SK-N-SH (cell line): ENCODE results near the gene PYGO1. TPM values are rescaled to one million over a fixed set of nuclear protein-coding genes. Genes with fewer than 3 reads are reported as not detected.

Source experiments
- CTCF ChIA-PET: fragments of 300-600, 350-600 bp; formaldehyde crosslinking; extraction: SDS; loops from one replicate; lab custom pipeline; 2021; lab: Yijun Ruan, JAX
- POLR2A ChIA-PET: fragments of 350-600 bp; sonication (Branson Sonifier 250); formaldehyde crosslinking; extraction: SDS; loops from one replicate; lab custom pipeline; 2020; ENCODE audit warnings: antibody characterized with exemption, inconsistent platforms; lab: Yijun Ruan, JAX
- DNase-seq: peaks from one replicate; pipeline ENCODE4 v3.0.0; 2012
- H2AFZ ChIP-seq: fragments of 200-600 bp; sonication (generic); 2 replicates; pipeline ENCODE4 v1.8.1; 2016; ENCODE audit warnings: antibody characterized with exemption, mild to moderate bottlenecking, low read depth
- H3F3A ChIP-seq: fragments of 200-600 bp; sonication (generic); replicated peaks from 2 replicates; pipeline ENCODE3; 2016; ENCODE audit warnings: antibody characterized with exemption, mild to moderate bottlenecking; ENCODE audit not compliant: insufficient read depth
- H3K27ac ChIP-seq, 2 experiments: fragments of 200-500 bp in 1 of 2; fragments of 200-600 bp in 1 of 2; sonication (Bioruptor generic) in 1 of 2; sonication (generic), shearing (Covaris generic) in 1 of 2; 2 replicates each; pipeline versions ENCODE4 v1.5.1 to v1.6.1; 2014 to 2016; ENCODE audit warnings: low read depth in 2 of 2, inconsistent platforms in 1 of 2, low read length in 1 of 2, mild to moderate bottlenecking in 1 of 2, mixed read lengths in 1 of 2
- H3K27me3 ChIP-seq: fragments of 200-600 bp; sonication (generic), shearing (Covaris generic); 2 replicates; pipeline ENCODE4 v1.6.1; 2016; ENCODE audit warnings: mixed run types; ENCODE audit not compliant: insufficient read depth
- H3K36me3 ChIP-seq, 2 experiments: fragments of 200-500 bp in 1 of 2; fragments of 200-600 bp in 1 of 2; sonication (Bioruptor generic) in 1 of 2; sonication (generic) in 1 of 2; replicated peaks in 1 of 2; 2 replicates each; pipeline versions ENCODE3 to v1.5.1; 2014 to 2016; ENCODE audit warnings: low read length in 1 of 2, mild to moderate bottlenecking in 1 of 2; ENCODE audit not compliant: insufficient read depth in 2 of 2, control insufficient read depth in 1 of 2
- H3K4me1 ChIP-seq, 2 experiments: fragments of 200-500 bp in 1 of 2; fragments of 200-600 bp in 1 of 2; sonication (Bioruptor generic) in 1 of 2; sonication (generic), shearing (Covaris generic) in 1 of 2; 2 replicates each; pipeline versions ENCODE4 v1.5.1 to v1.6.1; 2014 to 2016; ENCODE audit warnings: low read depth in 1 of 2, low read length in 1 of 2, mixed run types in 1 of 2; ENCODE audit not compliant: insufficient read depth in 2 of 2, control insufficient read depth in 1 of 2
- H3K4me2 ChIP-seq: fragments of 200-600 bp; sonication (generic), shearing (Covaris generic); 2 replicates; pipeline ENCODE4 v1.6.1; 2017; ENCODE audit warnings: mixed run types
- H3K4me3 ChIP-seq, 2 experiments: fragments of 200-500 bp in 1 of 2; fragments of 200-600 bp in 1 of 2; sonication (Bioruptor generic) in 1 of 2; sonication (generic), shearing (Covaris generic) in 1 of 2; 2 replicates each; pipeline versions ENCODE4 v1.5.1 to v1.8.1; 2014 to 2016; ENCODE audit warnings: low read depth in 2 of 2, inconsistent platforms in 1 of 2, low read length in 1 of 2, mild to moderate bottlenecking in 1 of 2, mixed read lengths in 1 of 2, moderate library complexity in 1 of 2
- H3K79me2 ChIP-seq: fragments of 200-600 bp; sonication (generic); 2 replicates; pipeline ENCODE4 v1.8.1; 2017; ENCODE audit warnings: mild to moderate bottlenecking; ENCODE audit not compliant: insufficient read depth
- H3K9ac ChIP-seq: fragments of 200-600 bp; sonication (generic); 2 replicates; pipeline ENCODE4 v1.6.1; 2017; ENCODE audit warnings: mixed run types
- H3K9me2 ChIP-seq: fragments of 200-600 bp; sonication (generic); 2 replicates; pipeline ENCODE4 v1.6.1; 2017; ENCODE audit warnings: mixed run types
- H3K9me3 ChIP-seq: fragments of 200-600 bp; sonication (generic); 2 replicates; pipeline ENCODE4 v1.6.1; 2017; ENCODE audit warnings: mixed run types, mild to moderate bottlenecking, moderate library complexity
- H4K20me1 ChIP-seq: fragments of 200-600 bp; sonication (generic); 2 replicates; pipeline ENCODE4 v1.6.1; 2017; ENCODE audit warnings: mild to moderate bottlenecking, mixed run types; ENCODE audit not compliant: insufficient read depth
- CHD2 ChIP-seq: fragments of 150-350 bp; IDR thresholded peaks from 2 replicates; pipeline ENCODE4 v1.6.1; 2018; ENCODE audit warnings: low read length; ENCODE audit not compliant: partially characterized antibody
- EP300 ChIP-seq, 2 experiments: IDR thresholded peaks; 2 replicates each; pipeline versions ENCODE4 v1.4.0 to v1.6.1; 2012; ENCODE audit warnings: borderline replicate concordance in 1 of 2, low read depth in 1 of 2, low read length in 1 of 2
- GATA2 ChIP-seq: sonication (generic); formaldehyde crosslinking; IDR thresholded peaks from 2 replicates; pipeline ENCODE4 v1.5.0; 2020; ENCODE audit warnings: mild to moderate bottlenecking, missing genetic modification reagents
- JUND ChIP-seq: IDR thresholded peaks from 2 replicates; pipeline ENCODE4 v1.4.0; 2012
- MXI1 ChIP-seq: IDR thresholded peaks from 2 replicates; pipeline ENCODE4 v1.6.1; 2012; ENCODE audit warnings: mild to moderate bottlenecking, low read depth, low read length, improper control_type of control experiment
- NFIC ChIP-seq: IDR thresholded peaks from 2 replicates; pipeline ENCODE4 v1.4.0; 2012; ENCODE audit warnings: borderline replicate concordance
- PBX3 ChIP-seq: IDR thresholded peaks from 2 replicates; pipeline ENCODE4; 2012
- RCOR1 ChIP-seq: fragments of 150-350 bp; IDR thresholded peaks from 2 replicates; pipeline ENCODE4 v1.6.1; 2017; ENCODE audit warnings: antibody characterized with exemption, low read length
- RFX5 ChIP-seq: IDR thresholded peaks from 2 replicates; pipeline ENCODE4 v1.6.1; 2012; ENCODE audit warnings: mild to moderate bottlenecking, improper control_type of control experiment, low read length
- SIN3A ChIP-seq: IDR thresholded peaks from 2 replicates; pipeline ENCODE4 v1.6.1; 2012; ENCODE audit warnings: low read depth, mild to moderate bottlenecking, low read length, moderate library complexity, borderline replicate concordance
- TAF1 ChIP-seq: IDR thresholded peaks from 2 replicates; pipeline ENCODE4 v1.6.1; 2012; ENCODE audit warnings: low read depth, mild to moderate bottlenecking, low read length, moderate library complexity, borderline replicate concordance
- YY1 ChIP-seq: IDR thresholded peaks from 2 replicates; pipeline ENCODE4 v1.4.0; 2012; ENCODE audit warnings: low read depth, mild to moderate bottlenecking
- WGBS: methylation state at CpG from one replicate; pipeline ENCODE4 v1.1.6; 2017; ENCODE audit warnings: low lambda C conversion rate; 5-methylcytosine and 5-hydroxymethylcytosine counted together
- polyA plus RNA-seq, 3 experiments: library from polyadenylated mRNA; depleted of rRNA; stranded (reverse); fragments of >200 nt; gene quantifications; 2 replicates each; pipeline ENCODE4 v1.2.3, GENCODE V29; 2012
- TF ChIP-seq, protein P1 (sequence below): IDR thresholded peaks from 2 replicates; pipeline ENCODE4 v1.6.1; 2012; ENCODE audit warnings: mild to moderate bottlenecking, low read depth, low read length, moderate library complexity
- TF ChIP-seq, protein P2 (sequence below): fragments of 200-600 bp; sonication (generic); IDR thresholded peaks from 2 replicates; pipeline ENCODE4 v1.6.1; 2017; ENCODE audit warnings: antibody characterized with exemption, mild to moderate bottlenecking, moderate library complexity
- TF ChIP-seq, protein P3 (sequence below): IDR thresholded peaks from 2 replicates; pipeline ENCODE4 v1.4.0; 2012; ENCODE audit warnings: low read depth

Gene PYGO1
- polyA plus RNA-seq, 1 of the 3 experiments (the other 2 are of a cell fraction): 2.3 TPM

DNA sequence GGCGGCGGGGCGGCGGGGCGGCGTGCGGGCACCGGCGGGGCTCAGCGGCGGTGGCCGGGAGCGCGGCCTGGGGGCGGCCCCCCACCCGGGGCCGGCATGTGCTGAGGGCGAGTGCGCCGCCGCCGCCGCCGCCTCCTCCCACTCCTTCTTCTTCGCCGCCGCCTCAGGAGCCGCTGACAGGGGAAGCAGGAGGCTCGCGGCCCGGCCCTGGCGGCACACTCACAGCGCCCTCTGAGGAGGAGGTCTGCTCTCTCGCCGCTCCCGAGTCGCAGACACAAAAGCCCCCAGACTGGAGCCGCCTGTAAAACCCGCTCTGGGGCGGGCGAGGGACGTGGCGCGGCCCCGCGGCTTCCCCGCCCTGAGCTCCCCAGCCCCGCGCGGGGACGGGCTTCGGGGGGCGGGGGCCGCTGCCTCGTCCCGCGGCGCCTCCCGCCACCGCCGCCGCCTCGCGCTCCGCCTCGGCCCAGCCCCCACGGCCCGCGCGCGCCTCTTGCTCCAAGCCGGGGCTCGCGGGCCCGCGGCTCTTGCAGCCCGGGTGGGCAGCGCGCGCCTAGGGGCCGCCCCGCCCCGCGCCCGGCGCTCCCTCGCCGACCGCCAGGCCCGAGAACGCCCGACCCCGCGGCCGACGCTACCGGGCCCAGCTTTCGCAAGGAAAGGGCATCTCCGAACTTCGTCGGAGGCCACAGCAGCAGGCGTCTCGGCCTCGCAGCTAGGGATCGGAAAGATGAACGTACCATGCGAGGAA lies at the start of gene PYGO1 (continued):
- TF ChIP-seq, protein P1, sequence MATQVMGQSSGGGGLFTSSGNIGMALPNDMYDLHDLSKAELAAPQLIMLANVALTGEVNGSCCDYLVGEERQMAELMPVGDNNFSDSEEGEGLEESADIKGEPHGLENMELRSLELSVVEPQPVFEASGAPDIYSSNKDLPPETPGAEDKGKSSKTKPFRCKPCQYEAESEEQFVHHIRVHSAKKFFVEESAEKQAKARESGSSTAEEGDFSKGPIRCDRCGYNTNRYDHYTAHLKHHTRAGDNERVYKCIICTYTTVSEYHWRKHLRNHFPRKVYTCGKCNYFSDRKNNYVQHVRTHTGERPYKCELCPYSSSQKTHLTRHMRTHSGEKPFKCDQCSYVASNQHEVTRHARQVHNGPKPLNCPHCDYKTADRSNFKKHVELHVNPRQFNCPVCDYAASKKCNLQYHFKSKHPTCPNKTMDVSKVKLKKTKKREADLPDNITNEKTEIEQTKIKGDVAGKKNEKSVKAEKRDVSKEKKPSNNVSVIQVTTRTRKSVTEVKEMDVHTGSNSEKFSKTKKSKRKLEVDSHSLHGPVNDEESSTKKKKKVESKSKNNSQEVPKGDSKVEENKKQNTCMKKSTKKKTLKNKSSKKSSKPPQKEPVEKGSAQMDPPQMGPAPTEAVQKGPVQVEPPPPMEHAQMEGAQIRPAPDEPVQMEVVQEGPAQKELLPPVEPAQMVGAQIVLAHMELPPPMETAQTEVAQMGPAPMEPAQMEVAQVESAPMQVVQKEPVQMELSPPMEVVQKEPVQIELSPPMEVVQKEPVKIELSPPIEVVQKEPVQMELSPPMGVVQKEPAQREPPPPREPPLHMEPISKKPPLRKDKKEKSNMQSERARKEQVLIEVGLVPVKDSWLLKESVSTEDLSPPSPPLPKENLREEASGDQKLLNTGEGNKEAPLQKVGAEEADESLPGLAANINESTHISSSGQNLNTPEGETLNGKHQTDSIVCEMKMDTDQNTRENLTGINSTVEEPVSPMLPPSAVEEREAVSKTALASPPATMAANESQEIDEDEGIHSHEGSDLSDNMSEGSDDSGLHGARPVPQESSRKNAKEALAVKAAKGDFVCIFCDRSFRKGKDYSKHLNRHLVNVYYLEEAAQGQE: no peak
- no peak for TF ChIP-seq YY1
- TF ChIP-seq, protein P2, sequence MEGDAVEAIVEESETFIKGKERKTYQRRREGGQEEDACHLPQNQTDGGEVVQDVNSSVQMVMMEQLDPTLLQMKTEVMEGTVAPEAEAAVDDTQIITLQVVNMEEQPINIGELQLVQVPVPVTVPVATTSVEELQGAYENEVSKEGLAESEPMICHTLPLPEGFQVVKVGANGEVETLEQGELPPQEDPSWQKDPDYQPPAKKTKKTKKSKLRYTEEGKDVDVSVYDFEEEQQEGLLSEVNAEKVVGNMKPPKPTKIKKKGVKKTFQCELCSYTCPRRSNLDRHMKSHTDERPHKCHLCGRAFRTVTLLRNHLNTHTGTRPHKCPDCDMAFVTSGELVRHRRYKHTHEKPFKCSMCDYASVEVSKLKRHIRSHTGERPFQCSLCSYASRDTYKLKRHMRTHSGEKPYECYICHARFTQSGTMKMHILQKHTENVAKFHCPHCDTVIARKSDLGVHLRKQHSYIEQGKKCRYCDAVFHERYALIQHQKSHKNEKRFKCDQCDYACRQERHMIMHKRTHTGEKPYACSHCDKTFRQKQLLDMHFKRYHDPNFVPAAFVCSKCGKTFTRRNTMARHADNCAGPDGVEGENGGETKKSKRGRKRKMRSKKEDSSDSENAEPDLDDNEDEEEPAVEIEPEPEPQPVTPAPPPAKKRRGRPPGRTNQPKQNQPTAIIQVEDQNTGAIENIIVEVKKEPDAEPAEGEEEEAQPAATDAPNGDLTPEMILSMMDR: no peak
- TF ChIP-seq EP300 (IDR thresholded peaks at IDR 0.05; ENCODE audit: borderline replicate concordance in 1 of 2, low read depth in 1 of 2, low read length in 1 of 2): no peak
- no peak for TF ChIP-seq RFX5
- TF ChIP-seq, protein P3, sequence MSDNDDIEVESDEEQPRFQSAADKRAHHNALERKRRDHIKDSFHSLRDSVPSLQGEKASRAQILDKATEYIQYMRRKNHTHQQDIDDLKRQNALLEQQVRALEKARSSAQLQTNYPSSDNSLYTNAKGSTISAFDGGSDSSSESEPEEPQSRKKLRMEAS: peak; percentile 76
- TF ChIP-seq JUND: no peak
- TF ChIP-seq, all 33 proteins: peak for 5

- WGBS: 95% methylated on average over 3 of the region's 3 CpGs
- H3K4me2 ChIP-seq: no peak overlapping the region
- POLR2A ChIA-PET: no interaction called here
- no peak overlapping the region for H3K27ac ChIP-seq
- no peak overlapping the region for H3K9ac ChIP-seq
- CTCF ChIA-PET: interaction anchor here (6.0 kb wide), 1 partner anchor 111 kb away, joined by 24 read pairs; no protein-coding TSS in a partner anchor
- H3K4me3 ChIP-seq: no peak overlapping the region
- H3K36me3 ChIP-seq: peaks cover 42 to 45% of the 10 kb centered on the region in 2 experiments
- H4K20me1 ChIP-seq: no peaks in the 10 kb centered on the region
- TF ChIP-seq PBX3 (no peak), MXI1 (no peak), CHD2 (no peak), RCOR1 (no peak), SIN3A (no peak), GATA2 (CRISPR knock-in tag) (no peak), NFIC (no peak), TAF1 (no peak)
- TF ChIP-seq, protein P1: no peak
- no peaks in the 10 kb centered on the region for H3K9me3 ChIP-seq
- no peaks in the 10 kb centered on the region for H3K4me1 ChIP-seq
- H3K79me2 ChIP-seq: no peaks in the 10 kb centered on the region
- DNase-seq: no peak
- H3K27me3 ChIP-seq: no peaks in the 10 kb centered on the region
- no peak overlapping the region for H2AFZ ChIP-seq
- H3K9me2 ChIP-seq: no peaks in the 10 kb centered on the region
- peaks cover 12% of the 10 kb centered on the region for H3F3A ChIP-seq
Measured at GRCh38 chr15:55637086-55637485, 48.9 kb upstream of the PYGO1 start.
